ENCODE data around the gene C17orf114.

The C17orf114 gene

GRCh38 chr17:4785311-4786105 is 16.6 kb downstream of the C17orf114 start:
- Histone ChIP-seq H3K4me3 (ENCODE audit: low read depth in 1 of 2, low read length in 2 of 2) (peak overlapping the region; percentile 19 to 51), H3K9me3 (ENCODE audit: control insufficient read depth in 1 of 2, low read length in 2 of 2) (no peaks in the 10 kb centered on the region), H3K36me3 (ENCODE audit: control insufficient read depth in 1 of 2, insufficient read depth in 2 of 2, low read length in 2 of 2) (no peaks in the 10 kb centered on the region), H3K27me3 (ENCODE audit: low read depth, low read length) (peaks cover 3% of the 10 kb centered on the region), H3K27ac (ENCODE audit: low read length) (no peak overlapping the region), H3K4me1 (ENCODE audit: control insufficient read depth in 1 of 2, insufficient read depth in 2 of 2, low read length in 2 of 2) (peaks cover 1 to 30% of the 10 kb centered on the region in 2 donors)

GRCh38 chr17:4782652-4783051 is 19.5 kb downstream of the C17orf114 start:
- no peaks in the 10 kb centered on the region for H3K9me3 ChIP-seq (ENCODE audit: control insufficient read depth in 1 of 2, low read length in 2 of 2)
- peaks cover 3% of the 10 kb centered on the region for H3K27me3 ChIP-seq (ENCODE audit: low read depth, low read length)
- no peaks in the 10 kb centered on the region for H3K36me3 ChIP-seq (ENCODE audit: control insufficient read depth in 1 of 2, insufficient read depth in 2 of 2, low read length in 2 of 2)
- H3K4me1 ChIP-seq (ENCODE audit: control insufficient read depth in 1 of 2, insufficient read depth in 2 of 2, low read length in 2 of 2) = peaks cover 0 to 18% of the 10 kb centered on the region in 2 donors
- no peak overlapping the region for H3K4me3 ChIP-seq (ENCODE audit: low read depth in 1 of 2, low read length in 2 of 2)
- no peak overlapping the region for H3K27ac ChIP-seq (ENCODE audit: low read length)

- H3K36me3 ChIP-seq (ENCODE audit: control insufficient read depth in 1 of 2, insufficient read depth in 2 of 2, low read length in 2 of 2) = no peaks in the 10 kb centered on the region
- no peak overlapping the region for H3K27ac ChIP-seq (ENCODE audit: low read length)
- H3K4me3 ChIP-seq (ENCODE audit: low read depth in 1 of 2, low read length in 2 of 2) = no peak overlapping the region
- peaks cover 3% of the 10 kb centered on the region for H3K27me3 ChIP-seq (ENCODE audit: low read depth, low read length)
- peaks cover 0 to 3% of the 10 kb centered on the region in 2 donors for H3K4me1 ChIP-seq (ENCODE audit: control insufficient read depth in 1 of 2, insufficient read depth in 2 of 2, low read length in 2 of 2)
- H3K9me3 ChIP-seq (ENCODE audit: control insufficient read depth in 1 of 2, low read length in 2 of 2) = no peaks in the 10 kb centered on the region
Measured at GRCh38 chr17:4780325-4780955, 21.7 kb downstream of the C17orf114 start.

- H3K36me3 ChIP-seq (ENCODE audit: control insufficient read depth in 1 of 2, insufficient read depth in 2 of 2, low read length in 2 of 2) = no peaks in the 10 kb centered on the region
- H3K27me3 ChIP-seq (ENCODE audit: low read depth, low read length) = no peaks in the 10 kb centered on the region
- H3K9me3 ChIP-seq (ENCODE audit: control insufficient read depth in 1 of 2, low read length in 2 of 2) = no peaks in the 10 kb centered on the region
- H3K4me1 ChIP-seq (ENCODE audit: control insufficient read depth in 1 of 2, insufficient read depth in 2 of 2, low read length in 2 of 2) = no peaks in the 10 kb centered on the region
- no peak overlapping the region for H3K4me3 ChIP-seq (ENCODE audit: low read depth in 1 of 2, low read length in 2 of 2)
- no peak overlapping the region for H3K27ac ChIP-seq (ENCODE audit: low read length)
Measured at GRCh38 chr17:4777969-4778760, 24.0 kb downstream of the C17orf114 start.

GRCh38 chr17:4772235-4772613 is 29.9 kb downstream of the C17orf114 start:
- Histone ChIP-seq H3K4me1 (ENCODE audit: control insufficient read depth in 1 of 2, insufficient read depth in 2 of 2, low read length in 2 of 2) (no peaks in the 10 kb centered on the region), H3K27me3 (ENCODE audit: low read depth, low read length) (no peaks in the 10 kb centered on the region), H3K4me3 (ENCODE audit: low read depth in 1 of 2, low read length in 2 of 2) (no peak overlapping the region), H3K27ac (ENCODE audit: low read length) (peak overlapping the region; percentile 74), H3K9me3 (ENCODE audit: control insufficient read depth in 1 of 2, low read length in 2 of 2) (no peaks in the 10 kb centered on the region), H3K36me3 (ENCODE audit: control insufficient read depth in 1 of 2, insufficient read depth in 2 of 2, low read length in 2 of 2) (no peaks in the 10 kb centered on the region)

GRCh38 chr17:4771519-4772234 is 30.5 kb downstream of the C17orf114 start, which contains the start of gene TM4SF5:
Gene TM4SF5 (plus strand): TSS chr17:4771886. CDS start chr17:4771923, 37 bp downstream.
- H3K4me3 ChIP-seq (ENCODE audit: low read depth in 1 of 2, low read length in 2 of 2) = no peak within 1 kb of the TSS
- H3K27me3 ChIP-seq (ENCODE audit: low read depth, low read length) = no peaks in the 10 kb centered on the region

GRCh38 chr17:4769628-4770027 is 32.5 kb downstream of the C17orf114 start:
- no peak overlapping the region for H3K27ac ChIP-seq (ENCODE audit: low read length)
- H3K36me3 ChIP-seq (ENCODE audit: control insufficient read depth in 1 of 2, insufficient read depth in 2 of 2, low read length in 2 of 2) = no peaks in the 10 kb centered on the region
- no peaks in the 10 kb centered on the region for H3K27me3 ChIP-seq (ENCODE audit: low read depth, low read length)
- H3K4me1 ChIP-seq (ENCODE audit: control insufficient read depth in 1 of 2, insufficient read depth in 2 of 2, low read length in 2 of 2) = no peaks in the 10 kb centered on the region
- H3K9me3 ChIP-seq (ENCODE audit: control insufficient read depth in 1 of 2, low read length in 2 of 2) = no peaks in the 10 kb centered on the region
- no peak overlapping the region for H3K4me3 ChIP-seq (ENCODE audit: low read depth in 1 of 2, low read length in 2 of 2)

More at GRCh38 chr17:4771519-4772234, 30.5 kb downstream of the C17orf114 start, which contains the start of gene TM4SF5:
- H3K27ac ChIP-seq (ENCODE audit: low read length) = peak within 1 kb of the TSS; percentile 74
- no peaks in the 10 kb centered on the region for H3K9me3 ChIP-seq (ENCODE audit: control insufficient read depth in 1 of 2, low read length in 2 of 2)
- H3K36me3 ChIP-seq (ENCODE audit: control insufficient read depth in 1 of 2, insufficient read depth in 2 of 2, low read length in 2 of 2) = no peaks in the 10 kb centered on the region
- H3K4me1 ChIP-seq (ENCODE audit: control insufficient read depth in 1 of 2, insufficient read depth in 2 of 2, low read length in 2 of 2) = no peaks in the 10 kb centered on the region

- Histone ChIP-seq H3K4me1 (ENCODE audit: control insufficient read depth in 1 of 2, insufficient read depth in 2 of 2, low read length in 2 of 2) (no peaks in the 10 kb centered on the region), H3K27me3 (ENCODE audit: low read depth, low read length) (no peaks in the 10 kb centered on the region), H3K4me3 (ENCODE audit: low read depth in 1 of 2, low read length in 2 of 2) (no peak overlapping the region), H3K36me3 (ENCODE audit: control insufficient read depth in 1 of 2, insufficient read depth in 2 of 2, low read length in 2 of 2) (no peaks in the 10 kb centered on the region), H3K27ac (ENCODE audit: low read length) (peak overlapping the region; percentile 23), H3K9me3 (ENCODE audit: control insufficient read depth in 1 of 2, low read length in 2 of 2) (no peaks in the 10 kb centered on the region)
Measured at GRCh38 chr17:4768298-4768697, 33.8 kb downstream of the C17orf114 start.

GRCh38 chr17:4766723-4767122 is 35.4 kb downstream of the C17orf114 start:
- Histone ChIP-seq H3K9me3 (ENCODE audit: control insufficient read depth in 1 of 2, low read length in 2 of 2) (no peaks in the 10 kb centered on the region), H3K4me1 (ENCODE audit: control insufficient read depth in 1 of 2, insufficient read depth in 2 of 2, low read length in 2 of 2) (no peaks in the 10 kb centered on the region), H3K27me3 (ENCODE audit: low read depth, low read length) (no peaks in the 10 kb centered on the region), H3K4me3 (ENCODE audit: low read depth in 1 of 2, low read length in 2 of 2) (no peak overlapping the region), H3K36me3 (ENCODE audit: control insufficient read depth in 1 of 2, insufficient read depth in 2 of 2, low read length in 2 of 2) (no peaks in the 10 kb centered on the region), H3K27ac (ENCODE audit: low read length) (peak overlapping the region; percentile 47)

- Histone ChIP-seq H3K4me1 (ENCODE audit: control insufficient read depth in 1 of 2, insufficient read depth in 2 of 2, low read length in 2 of 2) (no peaks in the 10 kb centered on the region), H3K36me3 (ENCODE audit: control insufficient read depth in 1 of 2, insufficient read depth in 2 of 2, low read length in 2 of 2) (no peaks in the 10 kb centered on the region), H3K27me3 (ENCODE audit: low read depth, low read length) (no peaks in the 10 kb centered on the region), H3K4me3 (ENCODE audit: low read depth in 1 of 2, low read length in 2 of 2) (no peak overlapping the region), H3K27ac (ENCODE audit: low read length) (peak overlapping the region; percentile 47), H3K9me3 (ENCODE audit: control insufficient read depth in 1 of 2, low read length in 2 of 2) (no peaks in the 10 kb centered on the region)
Measured at GRCh38 chr17:4766201-4766600, 35.9 kb downstream of the C17orf114 start.
